DMS153 (cell line): ENCODE data around the gene EPHB1.
"Not testable (repeated sequence)": the region's sequence is repeated elsewhere in the genome, so short reads cannot be mapped to it uniquely, and the experiment has no call there.

Source experiments
- DNase-seq: peaks from one replicate; lab custom pipeline; 2025; lab: John Stamatoyannopoulos, UW

Gene EPHB1

DNA sequence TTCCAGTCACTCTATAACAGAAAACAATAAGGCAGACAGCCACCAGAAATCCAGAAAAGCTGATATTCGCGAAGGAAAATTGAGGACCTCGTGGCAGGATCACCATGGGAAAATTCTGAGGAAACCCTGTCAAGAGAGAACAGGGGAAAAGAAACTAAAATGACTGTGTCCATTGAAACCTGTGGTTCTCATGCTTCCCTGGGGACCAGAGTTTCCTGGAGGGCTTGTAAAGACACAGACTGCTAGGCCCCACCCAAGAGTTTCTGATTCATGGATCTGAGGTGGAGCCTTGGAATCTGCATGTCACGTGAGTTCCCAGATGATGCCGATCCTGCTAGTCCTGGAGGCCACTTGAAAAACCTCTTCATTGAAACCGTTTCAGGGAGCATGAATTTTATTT, 420.5 kb downstream of the EPHB1 start:
- no peak for DNase-seq

GRCh38 chr3:135216659-135217058, 421.6 kb downstream of the EPHB1 start:
- no peak for DNase-seq

- no peak for DNase-seq
Measured at GRCh38 chr3:135217730-135218129, 422.7 kb downstream of the EPHB1 start.

DNA sequence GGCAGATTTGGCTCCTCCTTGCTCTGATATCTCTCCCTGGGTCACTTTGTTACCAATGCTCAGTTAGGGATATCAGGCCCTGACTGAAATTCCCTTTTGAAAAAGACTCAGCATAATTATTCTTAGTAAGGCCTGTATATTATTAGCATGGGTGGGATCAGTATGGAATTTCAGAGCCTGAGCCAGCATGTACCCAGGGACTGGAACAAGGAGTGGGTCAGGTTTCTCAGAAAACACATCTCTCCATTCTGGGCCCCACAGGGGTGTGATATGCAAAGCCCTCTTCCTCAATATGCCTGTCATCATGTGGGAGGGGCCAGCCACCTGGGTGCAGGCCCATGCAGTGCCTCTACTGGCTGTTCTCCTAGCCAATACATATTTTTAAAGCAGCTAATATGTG, 423.2 kb downstream of the EPHB1 start:
- no peak for DNase-seq

- no peak for DNase-seq
Measured at GRCh38 chr3:135218782-135219181, 423.7 kb downstream of the EPHB1 start.

DNA sequence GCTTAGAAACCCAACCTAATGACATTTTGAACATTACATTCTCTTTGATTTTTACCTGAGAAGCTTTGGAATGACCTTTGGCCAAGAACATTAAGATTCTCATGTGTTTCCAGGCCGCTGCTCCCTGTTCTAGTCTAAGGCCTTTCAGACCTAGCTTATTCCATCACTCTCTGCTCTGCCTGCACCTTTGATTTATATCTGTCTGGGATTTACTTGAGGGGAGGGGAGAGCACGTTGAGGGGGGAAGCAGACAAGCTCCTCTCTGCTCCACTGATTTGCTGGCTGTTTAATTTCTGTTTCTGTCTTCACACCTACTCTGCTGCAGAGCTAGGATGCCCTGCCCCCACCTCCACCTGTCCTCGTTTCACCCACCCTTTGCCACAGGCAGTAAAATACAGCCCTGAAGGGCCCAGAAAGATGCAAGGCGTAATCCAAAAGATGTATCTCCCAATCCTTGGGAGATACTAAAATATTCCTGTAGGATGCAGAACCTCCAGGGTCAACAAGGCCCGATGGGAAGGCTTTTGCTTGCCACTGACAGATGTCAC, 429.8 kb downstream of the EPHB1 start:
- no peak for DNase-seq

DNA sequence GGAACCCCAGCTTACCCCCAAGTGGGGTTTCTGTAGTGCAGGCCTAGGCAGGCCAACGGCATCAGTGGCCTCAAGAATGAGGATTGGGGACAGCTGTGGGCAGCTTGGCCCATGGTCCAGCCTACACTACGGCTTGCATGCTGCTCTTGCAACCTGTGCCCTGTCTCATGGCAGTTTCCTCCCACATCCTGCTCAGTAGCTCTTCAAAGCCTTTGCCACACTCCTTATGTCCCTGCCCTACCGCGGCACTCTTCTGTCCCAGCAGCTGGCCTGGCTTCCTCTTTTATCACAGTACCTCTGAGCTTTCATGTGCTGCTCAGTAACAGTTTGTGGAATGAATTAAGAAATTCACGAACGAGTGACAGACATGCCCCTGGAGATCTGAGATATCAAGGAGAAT, 431.0 kb downstream of the EPHB1 start:
- peak; percentile 18 for DNase-seq

- DNase-seq = no peak
Measured at GRCh38 chr3:135228201-135228600, 433.1 kb downstream of the EPHB1 start.

GRCh38 chr3:135229018-135229495, 434.0 kb downstream of the EPHB1 start:
- peak; percentile 92 for DNase-seq

DNA sequence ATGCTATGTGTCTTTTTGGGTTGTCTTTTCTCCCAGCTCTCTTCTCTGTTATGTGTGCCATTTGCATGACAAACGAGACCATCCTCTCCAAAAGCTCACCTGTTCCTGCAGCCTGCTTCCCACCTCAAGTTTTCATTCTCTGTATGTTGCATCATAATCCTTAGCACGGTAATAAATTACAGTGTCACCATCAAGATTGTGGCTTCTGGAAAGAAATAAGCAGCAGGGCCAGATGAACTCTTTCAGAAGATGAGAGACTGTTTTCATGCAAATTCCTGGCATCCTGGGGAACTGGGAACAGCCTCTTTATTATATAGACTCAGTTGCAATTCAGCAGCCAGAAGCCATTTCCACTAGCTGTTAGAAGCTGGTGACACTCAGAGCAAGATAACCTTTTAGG, 436.7 kb downstream of the EPHB1 start:
- no peak for DNase-seq

DNA sequence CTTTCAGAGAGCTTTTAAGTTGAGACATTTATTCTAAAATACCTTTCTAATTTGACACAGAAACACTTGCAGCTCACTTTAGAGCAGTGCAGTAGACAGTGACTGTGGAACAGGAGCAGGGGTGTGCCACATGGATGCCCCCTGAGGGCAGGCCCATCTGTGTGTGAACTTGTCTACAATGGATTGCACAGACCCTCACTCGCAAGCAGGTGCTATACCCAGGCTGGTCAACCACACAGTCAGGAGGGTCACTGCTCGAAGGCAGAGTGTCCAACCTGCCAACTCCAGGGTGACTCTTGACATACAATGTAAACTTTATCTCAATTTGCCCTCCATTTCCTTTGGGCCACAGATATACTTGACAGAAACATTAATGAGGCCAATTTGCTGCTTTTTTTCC, 437.2 kb downstream of the EPHB1 start:
- DNase-seq = no peak

GRCh38 chr3:135233476-135233875, 438.4 kb downstream of the EPHB1 start:
- not testable (repeated sequence) for DNase-seq

GRCh38 chr3:135235541-135235940, 440.5 kb downstream of the EPHB1 start:
- DNase-seq = no peak

DNA sequence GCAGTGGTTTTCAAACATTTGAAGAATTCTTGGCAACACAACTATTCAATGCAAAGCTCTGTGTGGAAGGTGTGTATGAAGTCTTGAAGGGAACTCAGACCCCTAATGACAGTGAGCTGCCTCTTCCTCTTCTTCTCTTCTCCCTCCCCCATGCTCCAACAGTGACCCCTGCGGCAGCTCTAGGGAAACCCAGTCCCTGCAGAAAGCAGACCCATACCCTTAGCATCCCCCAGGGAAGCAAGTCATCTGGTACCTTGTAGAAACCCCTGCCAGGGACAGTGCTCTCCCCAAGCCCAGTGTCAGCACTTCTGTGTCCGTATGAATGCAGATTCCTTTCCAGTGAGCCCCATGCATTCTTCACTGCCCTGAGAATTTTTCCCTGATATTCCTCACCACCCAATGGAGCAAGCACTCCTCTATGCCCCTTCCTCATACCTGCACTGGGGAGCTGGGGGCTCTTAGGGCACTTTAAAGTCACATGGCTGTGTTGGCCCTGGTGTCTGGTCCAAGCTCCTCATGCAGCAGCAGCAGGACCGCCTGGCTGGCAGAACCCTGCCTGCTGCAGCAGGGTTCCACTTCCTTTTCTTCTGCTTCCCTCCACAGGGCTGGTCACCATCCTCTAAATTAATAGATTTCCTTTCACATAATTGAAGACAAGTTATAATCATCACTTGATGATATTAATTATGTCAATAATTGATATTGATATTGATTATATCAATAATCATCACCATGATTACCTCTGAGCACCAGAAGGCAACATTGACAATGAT, 442.5 kb downstream of the EPHB1 start:
- DNase-seq = no peak

- DNase-seq = no peak
Measured at GRCh38 chr3:135238236-135238830, 443.3 kb downstream of the EPHB1 start.

DNA sequence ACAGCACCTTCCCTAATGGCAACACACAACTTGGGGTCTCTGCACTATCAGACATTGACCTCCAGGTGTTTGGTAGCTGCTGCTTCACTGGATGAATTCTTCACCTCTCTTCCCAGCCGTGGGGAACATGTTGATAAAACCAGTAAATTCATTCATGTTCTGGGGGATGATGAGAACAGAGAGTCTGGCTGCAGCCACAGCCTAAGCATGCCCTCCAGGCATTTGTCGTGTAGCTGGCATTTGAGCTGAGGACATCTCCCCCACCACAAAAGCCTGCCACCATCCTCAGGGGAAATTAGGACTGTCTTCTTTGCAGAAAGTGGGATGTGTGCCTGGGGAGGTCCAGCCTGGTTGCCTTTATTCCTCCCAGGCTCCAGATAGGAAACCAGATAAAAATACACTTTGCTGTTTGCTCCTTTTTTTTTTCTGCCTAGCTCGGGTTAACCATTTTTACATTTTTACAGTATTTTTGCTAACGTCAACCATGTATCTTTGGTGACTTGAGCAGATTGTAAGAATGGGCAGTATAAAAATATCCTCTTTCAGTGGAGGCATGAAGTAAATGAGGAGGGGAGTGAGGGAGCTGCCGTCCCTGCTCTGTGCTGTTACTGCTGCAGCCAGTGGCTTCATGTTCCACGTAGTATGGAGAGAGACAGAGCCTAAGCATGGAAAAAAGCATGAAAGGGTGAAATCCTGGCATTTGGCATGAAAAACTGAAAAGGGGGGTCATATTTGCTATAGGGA, 444.0 kb downstream of the EPHB1 start:
- no peak for DNase-seq

GRCh38 chr3:135239615-135239884, 444.5 kb downstream of the EPHB1 start:
- DNase-seq = no peak

DNA sequence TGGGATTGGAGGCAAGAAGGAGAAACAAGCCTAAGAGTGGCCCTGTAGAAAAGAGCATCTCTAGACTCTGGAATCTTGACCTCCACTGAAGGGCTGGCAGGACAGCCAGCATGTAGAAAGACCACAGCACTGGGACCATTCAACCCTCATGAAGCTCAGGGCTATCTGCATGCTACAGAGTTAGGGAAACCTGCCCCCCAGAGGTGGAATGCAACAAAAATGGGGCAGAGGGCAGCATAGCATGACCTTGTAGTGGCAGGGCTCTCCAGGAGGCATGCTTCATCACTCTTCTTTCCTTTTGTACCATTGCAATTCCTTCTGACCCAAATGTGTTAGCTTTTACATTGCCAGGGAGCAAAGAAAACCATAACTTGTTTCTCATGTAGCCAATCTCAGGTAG, 445.4 kb downstream of the EPHB1 start:
- no peak for DNase-seq

- DNase-seq = no peak
Measured at GRCh38 chr3:135242285-135242684, 447.2 kb downstream of the EPHB1 start.

DNA sequence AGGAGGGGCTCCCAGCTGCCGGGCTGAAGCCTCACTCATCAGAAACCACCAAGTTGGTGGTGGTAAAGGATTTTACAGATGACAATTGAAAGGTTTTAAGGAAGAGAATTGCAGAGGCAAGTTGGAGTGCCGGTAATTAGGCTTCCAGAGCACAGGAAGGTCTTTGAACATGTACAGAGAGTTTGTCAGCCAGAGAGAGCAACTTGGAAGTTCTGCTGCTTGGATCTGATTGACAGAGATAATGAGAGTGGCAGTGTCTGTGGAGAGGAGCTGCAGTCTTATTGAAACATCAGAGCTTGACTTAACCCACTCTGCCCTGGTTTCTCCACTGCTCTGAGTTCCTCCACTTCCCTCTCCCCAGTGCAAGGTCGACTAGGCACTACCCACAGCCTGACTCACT, 448.6 kb downstream of the EPHB1 start:
- no peak for DNase-seq

DNA sequence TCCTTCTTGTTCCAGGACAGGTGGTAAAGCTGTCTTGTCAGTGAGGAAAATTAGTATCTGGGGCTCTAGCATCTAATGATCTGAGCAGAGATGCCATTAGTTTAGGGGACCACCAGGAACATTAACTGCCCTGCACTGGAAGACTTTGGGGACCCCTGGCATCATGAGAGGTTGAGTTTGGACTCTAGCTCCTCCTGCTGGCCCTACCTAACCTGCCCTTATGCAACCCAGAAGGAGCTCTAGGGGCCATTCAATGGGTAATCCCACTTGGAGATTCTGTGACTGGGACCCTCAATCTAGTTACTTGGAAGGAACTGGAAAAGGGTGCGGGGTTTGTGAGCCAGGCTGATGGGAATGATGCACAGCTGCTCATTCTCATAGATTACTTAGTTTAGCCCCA, 451.0 kb downstream of the EPHB1 start:
- no peak for DNase-seq

GRCh38 chr3:135248213-135248612, 453.2 kb downstream of the EPHB1 start:
- no peak for DNase-seq

DNA sequence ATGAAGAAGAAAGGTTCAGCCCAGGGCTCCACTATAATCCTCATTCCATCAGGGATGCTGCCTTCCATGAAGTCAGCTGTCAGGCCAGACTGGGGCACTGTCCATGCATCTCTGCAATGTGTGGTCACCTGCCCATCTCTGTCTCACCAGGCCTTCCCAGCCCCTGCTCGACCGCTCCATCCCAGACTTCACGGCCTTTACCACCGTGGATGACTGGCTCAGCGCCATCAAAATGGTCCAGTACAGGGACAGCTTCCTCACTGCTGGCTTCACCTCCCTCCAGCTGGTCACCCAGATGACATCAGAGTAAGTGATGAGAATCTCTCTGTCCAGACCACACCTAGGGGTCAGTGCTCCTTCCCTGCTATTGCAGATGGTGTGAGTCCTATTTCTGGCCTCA, 454.1 kb downstream of the EPHB1 start:
- DNase-seq = no peak
